ENCODE measurements around the gene COQ10A.
A peak's percentile ranks its signal among the peaks of the same experiment; 100 is the strongest.
"Not testable (repeated sequence)": the region's sequence is repeated elsewhere in the genome, so short reads cannot be mapped to it uniquely, and the experiment has no call there.

The COQ10A gene

DNA sequence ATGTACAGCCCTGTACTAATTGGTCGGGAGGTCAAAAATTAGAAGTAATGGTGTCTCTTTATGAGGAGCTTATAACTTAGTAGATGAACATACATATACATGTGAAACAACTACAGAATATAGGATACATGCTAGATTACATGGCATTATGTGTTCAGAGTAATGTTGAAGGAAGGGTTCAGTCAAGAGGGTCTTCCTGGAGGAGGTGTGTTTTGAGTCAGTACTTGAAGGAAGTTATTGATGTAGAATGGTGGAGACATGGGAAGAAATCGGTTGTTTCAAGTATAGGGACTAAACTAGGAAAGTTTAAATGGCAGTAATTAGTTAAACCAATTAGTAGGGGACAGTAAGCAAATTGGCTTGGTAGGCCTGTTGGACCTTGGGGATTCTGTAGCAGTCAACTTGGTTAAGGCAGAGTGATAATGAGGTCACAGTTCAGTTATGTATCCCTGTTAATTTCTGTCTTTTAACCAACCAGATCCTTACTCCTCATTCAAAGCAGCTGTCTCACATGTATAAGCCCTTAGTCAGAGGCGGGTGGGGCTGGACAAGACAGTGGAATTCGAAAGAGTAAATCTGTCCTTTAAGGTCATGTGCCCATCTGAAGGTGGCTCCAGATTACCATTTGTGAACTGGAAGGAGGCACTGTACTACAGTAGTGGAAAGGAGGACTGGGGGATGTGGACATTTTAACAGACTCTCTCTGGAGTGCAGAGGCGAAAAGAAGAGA is 5.1 kb upstream of the COQ10A start:
- Histone ChIP-seq H3K9ac (ENCODE audit: low read length) (no peak overlapping the region), H2AFZ (ENCODE audit: low read length) (no peak overlapping the region), H3K36me3 (ENCODE audit: insufficient read depth, low read length) (no peaks in the 10 kb centered on the region), H3K27me3 (ENCODE audit: insufficient read depth, low read length) (no peaks in the 10 kb centered on the region), H3K4me2 (ENCODE audit: low read length) (no peak overlapping the region), H3K4me3 (ENCODE audit: low read depth, low read length, poor library complexity, severe bottlenecking) (no peak overlapping the region), H3K9me3 (ENCODE audit: low read length) (no peaks in the 10 kb centered on the region), H4K20me1 (ENCODE audit: insufficient read depth, low read length) (no peaks in the 10 kb centered on the region), H3K9me2 (ENCODE audit: low read depth, low read length) (no peaks in the 10 kb centered on the region), H3K27ac (ENCODE audit: low read depth, low read length, poor library complexity, severe bottlenecking) (no peak overlapping the region), H3K79me2 (ENCODE audit: insufficient read depth, low read length) (no peaks in the 10 kb centered on the region), H3K4me1 (ENCODE audit: insufficient read depth, low read length, severe bottlenecking) (peaks cover 21% of the 10 kb centered on the region), H3F3A (ENCODE audit: insufficient read depth, low read length) (no peaks in the 10 kb centered on the region)
- TF ChIP-seq, protein P1, sequence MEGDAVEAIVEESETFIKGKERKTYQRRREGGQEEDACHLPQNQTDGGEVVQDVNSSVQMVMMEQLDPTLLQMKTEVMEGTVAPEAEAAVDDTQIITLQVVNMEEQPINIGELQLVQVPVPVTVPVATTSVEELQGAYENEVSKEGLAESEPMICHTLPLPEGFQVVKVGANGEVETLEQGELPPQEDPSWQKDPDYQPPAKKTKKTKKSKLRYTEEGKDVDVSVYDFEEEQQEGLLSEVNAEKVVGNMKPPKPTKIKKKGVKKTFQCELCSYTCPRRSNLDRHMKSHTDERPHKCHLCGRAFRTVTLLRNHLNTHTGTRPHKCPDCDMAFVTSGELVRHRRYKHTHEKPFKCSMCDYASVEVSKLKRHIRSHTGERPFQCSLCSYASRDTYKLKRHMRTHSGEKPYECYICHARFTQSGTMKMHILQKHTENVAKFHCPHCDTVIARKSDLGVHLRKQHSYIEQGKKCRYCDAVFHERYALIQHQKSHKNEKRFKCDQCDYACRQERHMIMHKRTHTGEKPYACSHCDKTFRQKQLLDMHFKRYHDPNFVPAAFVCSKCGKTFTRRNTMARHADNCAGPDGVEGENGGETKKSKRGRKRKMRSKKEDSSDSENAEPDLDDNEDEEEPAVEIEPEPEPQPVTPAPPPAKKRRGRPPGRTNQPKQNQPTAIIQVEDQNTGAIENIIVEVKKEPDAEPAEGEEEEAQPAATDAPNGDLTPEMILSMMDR (IDR thresholded peaks at IDR 0.05; ENCODE audit: low read length), result no peak
- TF ChIP-seq EZH2 (IDR thresholded peaks at IDR 0.05; ENCODE audit: borderline replicate concordance, low read length), result no peak

DNA sequence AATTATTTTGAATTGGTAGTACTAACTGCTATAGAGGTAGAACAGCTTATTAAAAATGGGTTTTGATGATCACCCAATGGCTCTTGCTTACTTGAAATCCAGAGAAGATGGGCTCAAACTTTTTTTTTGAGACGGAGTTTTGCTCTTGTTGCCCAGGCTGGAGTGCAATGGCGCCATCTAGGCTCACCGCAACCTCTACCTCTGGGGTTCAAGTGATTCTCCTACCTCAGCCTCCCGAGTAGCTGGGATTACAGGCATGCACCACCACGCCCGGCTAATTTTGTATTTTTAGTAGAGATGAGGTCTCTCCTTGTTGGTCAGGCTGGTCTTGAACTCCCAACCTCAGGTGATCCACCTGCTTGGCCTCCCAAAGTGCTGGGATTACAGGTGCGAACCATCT is 3.8 kb upstream of the COQ10A start:
- not testable (repeated sequence) for H3K36me3 ChIP-seq (ENCODE audit: insufficient read depth, low read length); H2AFZ ChIP-seq (ENCODE audit: low read length); H3K27ac ChIP-seq (ENCODE audit: low read depth, low read length, poor library complexity, severe bottlenecking); H3F3A ChIP-seq (ENCODE audit: insufficient read depth, low read length); H3K9me3 ChIP-seq (ENCODE audit: low read length); H3K27me3 ChIP-seq (ENCODE audit: insufficient read depth, low read length); H3K4me3 ChIP-seq (ENCODE audit: low read depth, low read length, poor library complexity, severe bottlenecking); H3K9me2 ChIP-seq (ENCODE audit: low read depth, low read length); H3K9ac ChIP-seq (ENCODE audit: low read length); H4K20me1 ChIP-seq (ENCODE audit: insufficient read depth, low read length); H3K4me2 ChIP-seq (ENCODE audit: low read length); H3K79me2 ChIP-seq (ENCODE audit: insufficient read depth, low read length)
- H3K4me1 ChIP-seq (ENCODE audit: insufficient read depth, low read length, severe bottlenecking), result peaks cover 20% of the 10 kb centered on the region

DNA sequence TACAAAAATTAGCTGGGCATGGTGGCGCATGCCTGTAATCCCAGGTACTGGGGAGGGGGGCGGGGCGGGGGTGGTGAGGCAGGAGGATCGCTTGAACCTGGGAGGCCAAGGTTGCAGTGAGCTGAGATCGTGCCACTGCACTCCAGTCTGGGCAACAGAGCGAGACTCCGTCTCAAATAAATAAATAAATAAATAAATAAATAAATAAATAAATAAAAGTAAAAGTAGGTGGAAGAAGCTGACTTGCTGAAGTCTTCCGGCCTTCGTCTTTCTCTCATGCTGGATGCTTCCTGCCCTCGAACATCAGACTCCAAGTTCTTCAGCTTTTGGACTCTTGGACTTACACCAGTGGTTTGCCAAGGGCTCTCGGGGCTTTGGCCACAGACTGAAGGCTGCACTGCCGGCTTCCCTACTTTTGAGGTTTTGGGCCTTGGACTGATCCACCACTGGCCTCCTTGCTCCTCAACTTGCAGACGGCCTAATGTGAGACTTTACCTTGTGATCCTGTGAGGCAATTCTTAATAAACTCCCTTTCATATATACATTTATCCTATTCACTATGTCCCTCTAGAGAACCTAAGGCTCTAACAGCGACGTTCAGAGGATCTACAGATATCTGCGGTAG is 562 bp upstream of the COQ10A start:
- not testable (repeated sequence) for H3F3A ChIP-seq (ENCODE audit: insufficient read depth, low read length); H4K20me1 ChIP-seq (ENCODE audit: insufficient read depth, low read length); H2AFZ ChIP-seq (ENCODE audit: low read length); H3K9me2 ChIP-seq (ENCODE audit: low read depth, low read length); H3K79me2 ChIP-seq (ENCODE audit: insufficient read depth, low read length); H3K9me3 ChIP-seq (ENCODE audit: low read length); H3K27me3 ChIP-seq (ENCODE audit: insufficient read depth, low read length)
- Histone ChIP-seq H3K4me2 (ENCODE audit: low read length) (peak overlapping the region; percentile 88), H3K4me1 (ENCODE audit: insufficient read depth, low read length, severe bottlenecking) (peaks cover 16% of the 10 kb centered on the region), H3K36me3 (ENCODE audit: insufficient read depth, low read length) (peaks cover 15% of the 10 kb centered on the region; the same call in 1 of the 2 replicates), H3K4me3 (ENCODE audit: low read depth, low read length, poor library complexity, severe bottlenecking) (peak overlapping the region; percentile 66), H3K9ac (ENCODE audit: low read length) (peak overlapping the region; percentile 64), H3K27ac (ENCODE audit: low read depth, low read length, poor library complexity, severe bottlenecking) (peak overlapping the region; percentile 64)

DNA sequence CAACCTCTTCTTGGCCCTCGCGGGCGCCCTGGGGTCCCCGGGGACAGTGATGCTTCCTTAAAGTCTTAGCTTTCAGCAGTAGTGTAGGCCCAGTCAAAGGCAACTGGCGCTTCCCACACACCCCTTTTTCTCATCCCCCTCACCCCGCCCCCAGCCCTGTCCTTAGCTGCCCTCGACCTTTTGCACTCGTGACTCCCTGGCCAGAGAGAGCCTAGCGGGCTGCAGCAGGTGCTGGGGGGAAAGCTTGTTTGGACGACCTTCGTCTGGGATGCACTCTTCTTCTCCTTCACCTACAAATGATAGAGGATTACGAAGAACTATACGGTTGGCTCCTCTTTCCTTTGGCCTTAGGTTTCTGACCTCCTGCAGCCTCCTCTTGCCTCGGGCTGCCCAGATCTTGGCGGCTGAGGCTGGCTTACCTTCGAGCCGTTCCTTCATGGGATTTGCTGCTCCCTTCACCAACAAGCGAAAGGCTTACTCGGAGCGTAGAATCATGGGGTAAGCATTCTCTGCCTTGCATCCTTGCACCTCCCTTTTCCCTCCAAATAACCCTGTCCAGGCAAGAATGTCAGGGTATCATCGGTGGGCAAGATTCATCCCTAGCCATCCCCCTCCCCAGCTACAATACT is 815 bp downstream of the COQ10A start:
- Histone ChIP-seq H3K4me3 (ENCODE audit: low read depth, low read length, poor library complexity, severe bottlenecking) (peak overlapping the region; percentile 66), H3K36me3 (ENCODE audit: insufficient read depth, low read length) (peaks cover 26% of the 10 kb centered on the region; the same call in 1 of the 2 replicates), H3K9ac (ENCODE audit: low read length) (peak overlapping the region; percentile 64), H2AFZ (ENCODE audit: low read length) (0 out of 2 replicates have a peak overlapping the region, but pooled peaks have one; percentile 28), H4K20me1 (ENCODE audit: insufficient read depth, low read length) (no peaks in the 10 kb centered on the region), H3K27me3 (ENCODE audit: insufficient read depth, low read length) (no peaks in the 10 kb centered on the region), H3K79me2 (ENCODE audit: insufficient read depth, low read length) (no peaks in the 10 kb centered on the region), H3K9me3 (ENCODE audit: low read length) (no peaks in the 10 kb centered on the region), H3K27ac (ENCODE audit: low read depth, low read length, poor library complexity, severe bottlenecking) (peak overlapping the region; percentile 56), H3F3A (ENCODE audit: insufficient read depth, low read length) (peaks cover 3% of the 10 kb centered on the region; the same call in 1 of the 2 replicates), H3K9me2 (ENCODE audit: low read depth, low read length) (no peaks in the 10 kb centered on the region), H3K4me1 (ENCODE audit: insufficient read depth, low read length, severe bottlenecking) (peaks cover 16% of the 10 kb centered on the region), H3K4me2 (ENCODE audit: low read length) (peak overlapping the region; percentile 88)
- TF ChIP-seq, protein P1 (IDR thresholded peaks at IDR 0.05; ENCODE audit: low read length), result no peak
- no peak for TF ChIP-seq EZH2 (IDR thresholded peaks at IDR 0.05; ENCODE audit: borderline replicate concordance, low read length)

All from OCI-LY1 (cell line).